Uterus (tissue), 2 donors: Measurements from ENCODE around the gene PPP1R2.

Experiments
- POLR2A ChIP-seq, 2 donors: fragments of 450-650 bp; IDR thresholded peaks; one replicate each; pipeline ENCODE4 v1.6.1; 2016; ENCODE audit warnings: antibody characterized with exemption in 2 of 2, mild to moderate bottlenecking in 1 of 2, moderate library complexity in 1 of 2
- TF ChIP-seq, protein P1 (sequence below), 4 experiments: fragments of 200-600 bp in 2 of 4; fragments of 450-650 bp in 2 of 4; sonication (generic) in 2 of 4; IDR thresholded peaks; one replicate each; pipeline ENCODE4 v1.5.1; 2016 to 2019; ENCODE audit warnings: antibody characterized with exemption in 4 of 4, mild to moderate bottlenecking in 2 of 4, moderate library complexity in 1 of 4

- TF ChIP-seq, protein P1, sequence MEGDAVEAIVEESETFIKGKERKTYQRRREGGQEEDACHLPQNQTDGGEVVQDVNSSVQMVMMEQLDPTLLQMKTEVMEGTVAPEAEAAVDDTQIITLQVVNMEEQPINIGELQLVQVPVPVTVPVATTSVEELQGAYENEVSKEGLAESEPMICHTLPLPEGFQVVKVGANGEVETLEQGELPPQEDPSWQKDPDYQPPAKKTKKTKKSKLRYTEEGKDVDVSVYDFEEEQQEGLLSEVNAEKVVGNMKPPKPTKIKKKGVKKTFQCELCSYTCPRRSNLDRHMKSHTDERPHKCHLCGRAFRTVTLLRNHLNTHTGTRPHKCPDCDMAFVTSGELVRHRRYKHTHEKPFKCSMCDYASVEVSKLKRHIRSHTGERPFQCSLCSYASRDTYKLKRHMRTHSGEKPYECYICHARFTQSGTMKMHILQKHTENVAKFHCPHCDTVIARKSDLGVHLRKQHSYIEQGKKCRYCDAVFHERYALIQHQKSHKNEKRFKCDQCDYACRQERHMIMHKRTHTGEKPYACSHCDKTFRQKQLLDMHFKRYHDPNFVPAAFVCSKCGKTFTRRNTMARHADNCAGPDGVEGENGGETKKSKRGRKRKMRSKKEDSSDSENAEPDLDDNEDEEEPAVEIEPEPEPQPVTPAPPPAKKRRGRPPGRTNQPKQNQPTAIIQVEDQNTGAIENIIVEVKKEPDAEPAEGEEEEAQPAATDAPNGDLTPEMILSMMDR (IDR thresholded peaks at IDR 0.05): no peak
- TF ChIP-seq POLR2A (IDR thresholded peaks at IDR 0.05): no peak
Measured at GRCh38 chr3:195467641-195468390, 75.3 kb downstream of the PPP1R2 start.
